ENCODE data around the gene AGMO.

AGMO gene

DNA sequence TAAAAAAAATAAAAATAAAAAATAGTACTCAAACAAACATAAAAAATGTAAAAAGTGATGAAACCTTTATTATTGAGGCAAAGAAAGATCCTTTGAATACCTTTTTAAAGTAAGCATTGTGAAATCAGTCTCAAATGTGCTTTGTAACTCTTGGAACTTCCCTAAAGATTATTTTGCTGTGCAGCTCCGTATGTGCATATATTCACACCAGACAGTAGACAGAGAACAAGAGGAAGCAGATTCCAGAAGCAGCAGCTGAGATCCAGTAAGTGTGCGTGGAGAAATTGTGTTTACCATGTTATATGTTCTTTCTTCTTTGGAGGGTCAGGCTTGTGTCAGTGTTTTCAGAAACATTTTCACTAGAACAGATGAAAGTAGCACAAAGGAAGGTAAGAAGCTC, 324.9 kb downstream of the AGMO start:
- DNase-seq (ENCODE audit: low read depth, low spot score), result no peak

DNA sequence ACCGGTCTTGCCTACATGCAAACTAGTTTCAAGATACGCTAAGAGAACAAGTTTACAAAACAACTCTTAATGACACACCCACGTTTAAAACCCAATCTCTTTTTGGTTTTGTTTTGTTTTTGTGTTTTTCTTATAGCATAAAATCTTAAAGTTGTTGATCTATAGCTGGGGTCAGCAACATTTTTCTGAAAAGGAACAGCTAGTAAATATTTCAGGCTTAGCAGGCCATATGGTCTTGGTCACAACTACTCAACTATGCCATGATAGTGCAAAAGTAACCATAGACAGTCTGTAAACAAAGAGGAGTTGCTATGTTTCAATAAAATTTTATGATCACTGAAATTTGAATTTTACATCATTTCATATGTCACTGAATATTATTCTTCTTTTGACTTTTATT, 327.4 kb downstream of the AGMO start:
- DNase-seq (ENCODE audit: low read depth, low spot score), result no peak

DNA sequence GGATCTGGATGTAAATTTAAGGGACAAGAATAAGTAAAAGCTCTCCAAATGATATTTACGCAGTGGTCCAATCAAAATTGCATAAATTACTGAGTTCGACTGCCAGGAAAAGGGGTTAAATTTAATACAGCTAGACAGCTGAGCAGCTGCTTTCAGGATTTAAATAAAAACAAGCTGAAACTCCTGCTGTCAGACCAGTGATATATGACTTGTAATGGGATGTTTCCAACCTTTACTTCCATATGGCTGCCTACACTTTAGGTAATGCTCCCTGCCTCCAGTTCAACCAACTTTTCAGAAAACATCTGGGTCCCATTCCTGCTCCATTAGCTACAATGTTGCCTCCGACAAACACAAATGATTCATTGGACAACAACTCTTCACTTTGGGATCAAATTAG, 333.0 kb downstream of the AGMO start:
- DNase-seq (ENCODE audit: low read depth, low spot score), result no peak

DNA sequence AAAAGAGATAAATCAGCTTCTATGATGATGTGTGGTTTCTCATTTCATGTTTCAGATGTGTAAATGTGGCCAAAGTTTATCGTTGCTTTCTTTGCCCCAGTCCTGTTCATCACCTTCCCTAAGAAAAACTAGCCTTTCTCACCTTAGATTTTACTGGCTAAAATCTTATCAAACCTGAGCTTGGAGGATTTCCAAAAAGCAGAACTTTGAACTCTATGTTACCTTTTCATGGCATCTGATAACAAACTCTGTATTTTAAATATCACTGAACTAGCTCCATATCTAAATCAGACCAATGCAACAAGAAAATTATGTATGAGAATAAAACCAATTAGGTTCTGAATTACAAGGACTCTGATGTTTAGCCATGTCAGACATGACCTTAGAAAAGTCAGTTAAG, 335.8 kb downstream of the AGMO start:
- DNase-seq (ENCODE audit: low read depth, low spot score), result no peak

DNA sequence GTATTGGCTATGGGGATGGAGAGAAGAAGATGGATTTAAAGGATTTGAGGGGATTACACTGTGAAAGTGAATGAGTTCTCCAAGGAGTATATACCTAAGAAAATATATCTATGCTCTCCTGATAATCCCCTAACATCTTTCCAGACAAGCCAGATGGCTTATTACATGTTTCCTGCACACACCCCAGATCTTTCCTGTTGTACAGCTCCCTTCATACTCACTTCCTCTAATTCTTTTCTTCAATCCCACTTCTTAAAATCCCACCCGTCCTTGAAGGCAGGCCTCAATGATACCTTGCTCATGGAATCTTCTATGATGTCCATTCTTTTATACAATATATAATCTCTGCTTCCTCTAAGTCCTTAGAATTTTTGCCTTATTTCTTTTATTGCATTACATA, 342.1 kb downstream of the AGMO start:
- DNase-seq (ENCODE audit: low read depth, low spot score), result no peak

DNA sequence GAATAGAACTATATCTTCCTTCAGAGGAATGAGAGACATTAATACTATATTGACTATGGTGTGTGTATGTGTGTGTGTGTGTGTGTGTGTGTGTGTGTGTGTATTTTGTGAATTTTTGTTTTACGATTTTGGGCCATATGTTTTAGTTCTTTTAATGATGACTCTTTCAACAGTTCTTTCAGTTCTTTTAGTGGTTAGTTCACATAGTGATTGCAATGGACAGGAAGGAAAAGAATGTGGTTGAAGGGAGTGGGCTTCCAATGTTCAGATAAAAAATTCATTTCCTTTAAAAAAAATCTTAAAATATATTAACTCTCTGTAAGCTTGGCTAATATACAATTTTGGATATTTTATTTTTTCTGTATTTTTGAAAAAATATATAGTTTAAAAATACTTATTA, 343.6 kb downstream of the AGMO start:
- DNase-seq (ENCODE audit: low read depth, low spot score), result no peak

DNA sequence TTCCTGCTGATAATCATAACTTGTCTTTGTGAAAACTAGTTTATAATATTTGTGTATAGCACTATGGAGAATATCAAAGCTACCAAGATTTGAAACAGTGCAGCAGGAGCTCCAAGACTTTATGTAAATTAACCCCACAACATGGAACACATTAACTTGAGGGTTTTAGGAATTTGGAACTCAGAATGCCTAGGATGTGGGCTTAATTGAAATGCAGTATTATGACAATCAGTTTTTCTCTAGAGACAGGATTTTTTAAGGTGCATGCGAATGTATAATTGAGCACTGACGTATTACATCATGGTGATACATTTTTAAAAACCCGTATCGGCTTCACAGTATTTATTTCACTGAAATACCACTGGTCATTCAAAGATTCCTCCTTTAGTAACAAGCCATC, 346.2 kb downstream of the AGMO start:
- DNase-seq (ENCODE audit: low read depth, low spot score), result no peak

DNA sequence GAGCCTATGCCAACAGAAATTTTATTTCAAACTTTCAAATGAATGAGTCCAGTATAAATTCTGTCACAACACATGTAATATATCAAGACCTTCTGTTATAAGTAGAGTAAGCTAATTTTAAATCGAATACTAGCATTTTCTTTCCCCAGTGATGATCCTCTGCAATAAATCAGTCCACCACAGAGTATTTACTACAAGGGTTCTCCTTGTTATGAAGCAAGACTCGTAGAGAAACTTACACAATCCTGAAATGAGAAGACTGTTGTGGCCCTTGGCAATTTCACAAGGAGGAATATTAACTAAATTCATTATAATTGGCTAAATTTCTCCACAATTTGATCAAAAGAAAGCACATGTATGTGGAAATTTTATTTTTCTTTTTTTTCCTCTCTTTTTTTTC, 346.8 kb downstream of the AGMO start:
- no peak for DNase-seq (ENCODE audit: low read depth, low spot score)

DNA sequence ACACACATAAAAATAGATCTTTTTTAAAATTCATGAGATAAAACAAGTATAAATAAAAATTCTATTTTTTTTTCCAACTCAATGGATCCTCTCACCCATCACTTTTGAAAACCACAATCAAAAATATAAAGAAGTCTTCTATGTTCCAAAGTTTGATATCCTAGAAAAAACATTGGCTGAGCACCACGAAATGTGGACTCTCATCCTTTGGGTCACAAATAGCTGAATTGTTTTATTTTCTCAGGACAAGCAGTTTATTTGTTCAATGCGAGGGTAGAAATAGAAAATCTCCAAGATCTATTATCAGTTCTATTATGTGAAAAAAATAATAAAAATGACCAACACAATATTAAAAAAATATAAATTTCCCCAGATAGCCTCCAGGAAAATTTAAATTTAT, 348.7 kb downstream of the AGMO start:
- DNase-seq (ENCODE audit: low read depth, low spot score), result no peak

DNA sequence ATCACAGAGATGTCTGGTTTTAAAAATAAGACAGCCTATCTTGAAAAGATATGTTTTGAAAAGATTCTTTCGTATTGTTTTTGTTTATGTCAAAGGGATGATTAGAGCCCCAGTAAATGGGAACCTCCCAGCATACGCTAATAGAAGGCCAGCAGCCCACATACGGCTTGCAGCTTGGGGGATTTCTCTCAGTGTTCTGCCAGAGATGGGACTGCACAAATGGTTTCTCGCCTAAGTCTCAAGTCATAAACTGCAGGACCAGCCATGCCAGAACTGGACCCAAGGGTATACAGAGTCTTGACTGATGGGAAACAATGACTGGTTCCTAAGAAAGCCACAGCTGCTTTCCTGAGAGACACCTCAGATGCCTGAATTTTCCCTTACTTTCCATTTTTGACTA, 352.4 kb downstream of the AGMO start:
- no peak for DNase-seq (ENCODE audit: low read depth, low spot score)

DNA sequence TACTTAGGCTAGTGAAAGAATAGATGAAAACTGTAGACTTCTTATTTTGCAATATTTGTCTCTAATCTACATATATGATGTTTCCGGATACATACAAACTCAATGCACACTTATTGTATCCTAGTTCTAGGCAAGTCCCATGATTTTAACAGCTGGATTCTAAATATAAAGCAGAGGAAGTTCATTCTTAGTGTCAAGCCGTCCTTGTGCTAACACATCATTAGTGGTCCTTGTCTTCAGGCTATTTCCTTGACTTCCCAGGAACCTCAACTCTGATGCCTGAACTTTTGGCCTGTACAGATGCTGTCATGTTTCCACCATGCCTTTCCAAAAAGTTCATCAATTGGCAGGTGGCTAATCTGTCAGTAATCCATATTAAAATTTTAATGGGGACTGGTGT, 357.4 kb downstream of the AGMO start:
- no peak for DNase-seq (ENCODE audit: low read depth, low spot score)

DNA sequence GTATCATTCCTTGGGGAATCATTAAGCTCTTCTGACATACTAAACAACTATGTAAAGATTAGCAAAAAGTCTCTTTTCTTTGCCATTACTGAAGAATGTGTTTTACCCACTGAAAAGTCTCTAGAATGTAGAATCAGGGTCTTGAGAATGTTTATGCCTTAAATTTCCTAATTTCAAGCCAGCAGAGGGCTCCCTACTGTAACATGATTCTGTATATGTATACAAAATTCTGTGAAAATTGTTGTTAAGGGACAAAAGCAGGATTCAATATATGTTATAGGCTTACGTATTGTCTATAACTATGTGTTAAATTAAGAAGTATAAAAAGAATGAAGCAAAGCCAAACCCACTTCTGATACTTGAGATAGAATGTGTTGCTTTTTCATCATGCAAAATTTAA, 362.3 kb downstream of the AGMO start:
- DNase-seq (ENCODE audit: low read depth, low spot score), result no peak

DNA sequence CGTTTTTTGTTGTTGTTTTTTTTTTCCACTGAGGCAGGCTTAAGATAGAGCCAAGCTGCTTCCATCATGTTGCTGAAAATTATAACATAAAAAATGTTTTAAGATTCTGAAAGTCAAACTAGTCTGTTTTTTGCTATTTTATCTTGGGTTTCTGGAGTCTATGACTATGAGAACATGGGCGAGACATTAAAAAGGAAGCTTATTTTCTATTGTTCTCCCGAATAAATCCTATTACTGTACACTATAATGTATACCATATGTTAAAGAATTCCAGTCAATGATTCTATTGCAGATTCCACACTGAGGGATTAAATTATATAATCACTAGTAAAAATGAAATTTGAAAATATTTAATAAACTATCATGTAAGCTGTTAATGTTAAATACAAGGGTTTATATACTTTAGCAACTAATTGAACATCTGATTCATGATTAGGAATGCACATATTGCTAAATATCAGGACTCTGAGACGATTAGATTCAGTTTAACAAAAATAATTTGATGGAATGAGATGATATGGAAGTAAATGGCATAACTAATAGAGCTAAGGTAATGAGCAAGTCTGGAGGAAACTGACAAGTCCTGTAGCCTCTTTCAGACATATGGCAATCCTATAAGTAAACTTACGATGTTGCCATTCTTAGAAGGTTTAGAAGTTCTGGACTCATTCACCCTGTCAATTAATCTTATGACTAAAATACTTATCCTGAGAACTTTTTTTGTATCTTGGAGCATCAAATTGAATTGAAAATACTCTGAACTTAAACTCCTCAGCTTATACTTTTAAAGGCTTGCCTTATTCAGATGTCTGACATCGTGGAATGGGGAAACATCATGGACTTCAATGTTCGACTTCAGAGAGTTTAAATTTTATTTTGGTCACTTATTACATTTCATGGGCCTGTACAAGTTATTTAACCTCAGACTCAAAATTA, 364.5 kb downstream of the AGMO start:
- DNase-seq (ENCODE audit: low read depth, low spot score), result no peak

DNA sequence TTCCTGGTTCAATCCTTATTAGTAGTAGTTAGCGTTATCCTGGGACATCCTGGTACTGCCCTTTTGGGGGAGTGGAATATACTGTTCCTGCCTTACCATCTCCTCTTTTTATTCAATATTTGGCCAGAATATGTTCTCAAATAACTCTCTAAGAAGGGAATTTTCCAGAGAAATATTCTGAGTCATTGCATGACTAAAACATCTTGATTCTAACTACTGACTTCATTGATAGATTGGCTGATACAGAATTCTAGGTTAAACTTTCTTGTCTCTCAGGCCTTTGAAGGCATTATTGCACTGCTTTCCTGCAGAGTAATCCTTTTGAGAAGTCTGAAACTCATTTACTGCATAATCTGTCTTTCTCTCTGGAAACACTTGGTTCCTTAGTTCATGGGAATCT, 383.8 kb downstream of the AGMO start:
- DNase-seq (ENCODE audit: low read depth, low spot score), result no peak

DNA sequence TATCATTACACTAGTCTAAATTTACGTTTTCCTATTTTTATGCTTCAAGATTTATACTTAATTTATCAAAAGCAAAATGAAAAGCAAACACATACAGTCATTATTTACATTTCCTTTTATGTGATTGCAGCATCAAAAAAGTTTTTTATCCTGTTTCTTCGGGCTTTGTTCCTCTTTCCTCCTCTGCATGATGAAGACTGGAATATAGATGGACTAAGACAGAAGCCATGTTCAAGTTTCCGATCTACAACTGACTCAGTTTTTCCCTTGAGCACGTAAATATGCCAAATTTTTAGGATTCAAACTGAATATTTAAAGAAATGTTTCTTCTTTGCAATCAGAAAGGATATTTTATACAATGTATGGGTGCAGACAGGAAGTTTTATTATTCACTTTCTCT, 385.7 kb downstream of the AGMO start:
- DNase-seq (ENCODE audit: low read depth, low spot score), result no peak

DNA sequence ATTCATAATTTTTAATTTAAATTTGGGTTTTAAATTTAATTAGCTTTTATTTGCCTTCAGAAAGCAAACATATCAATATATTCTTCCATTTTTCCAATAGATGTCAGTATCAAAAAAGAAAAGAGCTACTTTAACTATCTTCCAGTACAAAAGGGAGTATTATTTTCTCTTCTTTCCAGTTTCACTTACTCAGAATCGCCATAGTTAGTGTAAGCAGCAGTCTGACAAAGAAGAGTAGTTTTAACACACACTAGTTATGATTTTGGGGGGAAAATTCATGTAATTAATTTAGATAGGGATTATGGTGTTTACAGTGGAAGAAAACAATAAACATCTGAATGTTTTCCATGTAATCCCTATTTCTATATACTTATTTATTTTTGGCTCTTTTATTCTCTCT, 386.7 kb downstream of the AGMO start:
- no peak for DNase-seq (ENCODE audit: low read depth, low spot score)

DNA sequence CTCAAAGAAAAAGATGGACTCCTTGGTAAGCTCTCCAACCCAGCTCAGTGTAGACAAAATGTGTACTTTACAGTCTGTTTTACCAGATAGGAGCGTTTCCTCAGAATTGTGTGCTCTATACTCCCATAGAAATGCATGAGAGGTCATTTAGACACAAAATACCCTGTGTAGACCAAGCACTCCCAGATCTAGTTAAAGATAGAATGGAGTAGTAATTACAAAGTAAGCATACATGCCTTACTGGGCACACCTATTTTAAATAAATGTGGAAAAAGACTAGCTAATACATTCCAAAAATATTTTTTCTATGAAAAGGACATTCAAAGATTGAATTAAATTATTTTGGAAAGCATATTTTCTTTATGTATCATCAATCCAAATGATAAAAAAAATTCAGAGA, 387.3 kb downstream of the AGMO start:
- no peak for DNase-seq (ENCODE audit: low read depth, low spot score)

DNA sequence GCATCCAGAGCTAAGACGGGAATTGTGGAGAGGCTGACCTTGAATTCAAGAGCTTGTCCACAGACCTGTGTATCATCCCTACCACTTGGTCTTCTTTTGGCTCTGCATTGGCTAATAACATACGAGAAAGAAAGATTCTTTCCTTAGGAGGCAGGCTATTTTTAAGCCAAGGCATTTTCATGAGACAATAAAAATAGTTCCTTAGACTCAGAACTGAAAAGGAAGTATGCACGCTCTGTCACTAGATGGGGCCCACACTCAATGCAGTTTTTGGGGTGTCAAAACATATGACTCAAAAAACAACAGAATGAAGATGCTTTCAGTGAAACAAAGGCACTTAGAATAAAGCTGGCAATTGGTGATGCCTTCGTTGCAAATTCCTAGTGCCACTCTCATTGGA, 393.3 kb downstream of the AGMO start:
- no peak for DNase-seq (ENCODE audit: low read depth, low spot score)

DNA sequence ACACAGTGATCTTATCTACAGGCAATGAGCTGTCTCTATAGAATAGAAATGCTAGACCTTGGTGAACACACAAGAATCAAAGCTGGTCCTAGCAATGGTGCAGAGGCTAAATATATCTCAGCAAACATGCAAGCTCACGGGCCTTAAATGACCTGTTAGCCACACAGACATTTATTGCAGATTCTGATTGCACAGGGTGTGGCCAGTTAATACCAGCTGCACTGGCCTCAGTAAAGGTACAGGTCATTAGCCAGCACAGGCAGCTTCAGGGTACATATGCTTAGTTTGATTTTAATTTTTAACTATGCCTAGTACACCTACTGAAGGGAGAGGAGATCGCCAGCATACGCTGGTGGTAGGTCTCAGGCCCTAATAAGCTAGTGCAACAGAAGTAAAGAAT, 393.9 kb downstream of the AGMO start:
- DNase-seq (ENCODE audit: low read depth, low spot score), result no peak

DNA sequence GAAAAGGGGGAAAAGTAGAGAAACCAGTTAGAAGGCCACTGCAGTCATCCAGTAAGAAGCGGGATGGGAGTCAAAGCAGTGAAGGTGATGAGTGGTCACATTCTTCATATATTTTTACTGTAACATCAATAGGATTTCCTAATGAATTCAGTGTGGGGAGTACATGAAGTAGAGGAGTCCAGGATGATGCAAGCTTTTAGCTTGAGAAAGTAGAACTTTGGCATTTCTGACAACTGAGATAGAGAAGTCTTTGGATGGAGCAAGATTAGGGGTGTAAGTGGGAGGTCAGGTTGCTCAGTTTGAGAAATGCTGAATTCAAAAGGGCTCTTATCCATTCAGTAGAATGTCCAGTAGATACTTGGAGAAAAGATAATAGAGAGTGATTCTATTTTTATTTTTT, 395.2 kb downstream of the AGMO start:
- no peak for DNase-seq (ENCODE audit: low read depth, low spot score)

DNA sequence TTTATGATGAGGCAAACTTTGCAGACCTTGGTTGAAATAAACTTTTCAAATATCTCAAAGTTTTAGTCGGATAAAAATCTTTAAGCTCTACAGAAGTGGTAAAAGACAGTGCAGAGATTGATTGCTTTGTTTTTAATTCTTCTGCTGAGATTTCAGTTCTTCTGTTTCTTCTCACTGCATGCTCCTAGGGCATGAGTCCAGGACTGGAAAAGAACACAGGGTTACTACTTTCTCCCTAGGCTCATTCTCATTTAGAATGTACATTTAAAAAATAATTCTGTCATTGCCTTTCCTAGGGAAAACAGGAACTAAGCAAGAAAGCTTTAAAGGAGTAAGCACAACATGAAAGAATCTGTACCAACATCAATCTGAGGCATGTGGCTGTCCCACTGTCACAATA, 402.6 kb downstream of the AGMO start:
- no peak for DNase-seq (ENCODE audit: low read depth, low spot score)

DNA sequence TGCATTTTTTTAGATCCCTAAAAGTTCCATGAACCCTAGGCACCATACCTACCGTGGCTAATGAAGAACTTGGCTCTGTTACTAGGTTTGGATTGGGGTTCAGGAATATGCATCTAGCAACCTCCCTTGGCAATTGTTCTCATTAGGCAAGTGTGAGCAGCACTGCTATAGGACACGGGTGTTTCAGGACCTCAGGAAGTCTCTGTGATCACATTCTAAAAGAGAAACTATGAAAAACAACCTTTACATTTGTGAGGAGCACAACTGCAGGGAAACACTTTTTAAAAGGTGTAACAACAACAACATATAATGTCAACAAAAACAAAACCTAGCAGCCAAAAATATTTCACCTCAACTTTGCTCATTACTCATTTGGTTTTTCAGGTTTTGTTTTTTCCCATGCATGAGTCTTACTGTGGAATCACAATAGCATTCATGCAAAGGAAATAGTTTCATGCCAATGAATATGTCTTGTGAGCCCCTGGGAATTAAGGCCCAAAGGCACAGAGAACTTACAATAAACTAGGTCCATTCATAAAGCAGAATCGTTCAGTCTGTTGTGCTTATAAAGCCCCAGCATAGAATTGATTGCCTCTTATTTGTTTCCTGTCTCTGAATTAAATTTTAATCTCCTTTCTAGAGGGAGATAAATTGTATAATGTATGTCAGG, 403.5 kb downstream of the AGMO start:
- DNase-seq (ENCODE audit: low read depth, low spot score), result no peak
